ENCODE results near the gene GJD2.

Gene GJD2

GRCh38 chr15:34776606-34777105, 21.9 kb upstream of the GJD2 start:
- Histone ChIP-seq H3K36me3 (ENCODE audit: low read depth) (no peaks in the 10 kb centered on the region), H3K4me1 (ENCODE audit: insufficient read depth, poor library complexity, severe bottlenecking) (no peaks in the 10 kb centered on the region), H3K9me3 (ENCODE audit: severe bottlenecking) (no peaks in the 10 kb centered on the region), H3K27ac (ENCODE audit: poor library complexity, severe bottlenecking) (no peak overlapping the region), H3K27me3 (ENCODE audit: insufficient read depth, poor library complexity, severe bottlenecking) (peaks cover 35% of the 10 kb centered on the region), H3K4me3 (ENCODE audit: severe bottlenecking) (no peak overlapping the region)
- no peak; the same call in 2 of the 3 replicates for ATAC-seq (ENCODE audit: low read depth)
- no peak for TF ChIP-seq CTCF (IDR thresholded peaks at IDR 0.05; ENCODE audit: poor library complexity, severe bottlenecking)
- no peak for DNase-seq (ENCODE audit: low spot score)

DNA sequence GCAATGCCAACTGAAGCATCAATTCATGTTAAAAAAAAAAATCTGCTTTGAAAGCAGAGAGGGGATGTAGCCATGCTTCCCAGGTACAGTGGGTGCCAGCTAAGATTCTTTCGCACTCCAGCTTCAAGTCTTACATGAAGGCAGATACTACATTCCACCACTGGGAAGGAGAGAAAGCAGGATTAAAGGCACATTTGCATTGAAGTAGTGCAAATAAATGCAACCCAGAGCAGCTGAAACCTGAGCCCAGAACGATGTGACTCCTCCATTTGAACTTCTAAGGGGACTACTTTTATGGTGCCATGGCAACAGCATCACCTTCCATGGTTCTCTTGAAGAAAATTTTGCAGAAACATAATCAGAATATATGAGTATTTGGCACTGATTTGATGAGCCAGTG, 19.1 kb upstream of the GJD2 start:
- no peak for DNase-seq (ENCODE audit: low spot score)
- no peaks in the 10 kb centered on the region for H3K9me3 ChIP-seq (ENCODE audit: severe bottlenecking)
- H3K27ac ChIP-seq (ENCODE audit: poor library complexity, severe bottlenecking): no peak overlapping the region
- H3K36me3 ChIP-seq (ENCODE audit: low read depth): no peaks in the 10 kb centered on the region
- ATAC-seq (ENCODE audit: low read depth): no peak
- H3K27me3 ChIP-seq (ENCODE audit: insufficient read depth, poor library complexity, severe bottlenecking): peaks cover 40% of the 10 kb centered on the region
- TF ChIP-seq CTCF (IDR thresholded peaks at IDR 0.05; ENCODE audit: poor library complexity, severe bottlenecking): no peak
- no peak overlapping the region for H3K4me3 ChIP-seq (ENCODE audit: severe bottlenecking)
- H3K4me1 ChIP-seq (ENCODE audit: insufficient read depth, poor library complexity, severe bottlenecking): no peaks in the 10 kb centered on the region

- no peak for DNase-seq (ENCODE audit: low spot score)
- H3K9me3 ChIP-seq (ENCODE audit: severe bottlenecking): no peaks in the 10 kb centered on the region
- no peak for ATAC-seq (ENCODE audit: low read depth)
- H3K4me1 ChIP-seq (ENCODE audit: insufficient read depth, poor library complexity, severe bottlenecking): no peaks in the 10 kb centered on the region
- no peak overlapping the region for H3K4me3 ChIP-seq (ENCODE audit: severe bottlenecking)
- no peak for TF ChIP-seq CTCF (IDR thresholded peaks at IDR 0.05; ENCODE audit: poor library complexity, severe bottlenecking)
- no peaks in the 10 kb centered on the region for H3K36me3 ChIP-seq (ENCODE audit: low read depth)
- H3K27me3 ChIP-seq (ENCODE audit: insufficient read depth, poor library complexity, severe bottlenecking): peaks cover 45% of the 10 kb centered on the region
- H3K27ac ChIP-seq (ENCODE audit: poor library complexity, severe bottlenecking): no peak overlapping the region
Measured at GRCh38 chr15:34773013-34773412, 18.2 kb upstream of the GJD2 start.

DNA sequence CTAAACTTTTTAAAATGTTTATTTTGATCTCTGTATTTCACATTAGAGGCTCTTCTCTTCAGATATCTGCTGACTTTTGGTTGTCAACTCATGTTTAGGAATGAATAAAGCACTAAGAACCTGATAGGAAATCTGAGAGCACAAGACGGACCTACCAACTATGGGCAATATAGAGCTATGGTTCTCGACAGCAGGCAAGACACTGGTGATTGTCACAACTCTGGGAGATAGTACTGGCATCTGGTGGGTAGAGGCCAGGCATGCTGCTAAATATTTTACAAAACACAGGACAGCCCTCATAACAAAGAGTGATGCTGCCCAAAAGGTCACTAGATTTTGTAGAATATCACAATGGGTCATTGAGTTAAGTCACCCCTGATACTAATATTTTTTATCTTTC, 17.5 kb upstream of the GJD2 start:
- Histone ChIP-seq H3K4me3 (ENCODE audit: severe bottlenecking) (no peak overlapping the region), H3K4me1 (ENCODE audit: insufficient read depth, poor library complexity, severe bottlenecking) (no peaks in the 10 kb centered on the region), H3K36me3 (ENCODE audit: low read depth) (no peaks in the 10 kb centered on the region), H3K9me3 (ENCODE audit: severe bottlenecking) (no peaks in the 10 kb centered on the region), H3K27me3 (ENCODE audit: insufficient read depth, poor library complexity, severe bottlenecking) (peaks cover 45% of the 10 kb centered on the region), H3K27ac (ENCODE audit: poor library complexity, severe bottlenecking) (no peak overlapping the region)
- DNase-seq (ENCODE audit: low spot score) (no peak), ATAC-seq (ENCODE audit: low read depth) (no peak)
- no peak for TF ChIP-seq CTCF (IDR thresholded peaks at IDR 0.05; ENCODE audit: poor library complexity, severe bottlenecking)

DNA sequence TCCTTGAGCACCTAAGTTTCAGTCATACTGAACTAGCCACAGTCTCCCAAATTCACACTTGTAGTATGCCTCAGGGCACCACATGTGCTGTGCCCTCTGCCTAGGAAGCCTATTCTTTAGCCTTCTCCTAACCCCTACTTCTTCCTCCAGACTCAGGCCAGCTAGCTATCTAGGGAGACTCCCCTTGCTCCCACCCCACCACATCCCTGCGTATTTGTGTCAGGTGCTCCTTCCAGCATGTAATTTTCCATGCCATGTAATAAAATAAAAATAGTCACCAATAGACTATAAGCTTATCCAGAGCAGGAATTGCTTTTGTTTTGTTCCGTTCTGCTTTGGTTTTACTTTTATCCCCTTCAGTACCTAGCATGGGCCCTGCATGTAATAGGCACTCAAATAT, 14.9 kb upstream of the GJD2 start:
- no peak for ATAC-seq (ENCODE audit: low read depth)
- Histone ChIP-seq H3K27ac (ENCODE audit: poor library complexity, severe bottlenecking) (no peak overlapping the region), H3K9me3 (ENCODE audit: severe bottlenecking) (no peaks in the 10 kb centered on the region), H3K27me3 (ENCODE audit: insufficient read depth, poor library complexity, severe bottlenecking) (peaks cover 40% of the 10 kb centered on the region), H3K4me3 (ENCODE audit: severe bottlenecking) (no peak overlapping the region), H3K4me1 (ENCODE audit: insufficient read depth, poor library complexity, severe bottlenecking) (no peaks in the 10 kb centered on the region), H3K36me3 (ENCODE audit: low read depth) (no peaks in the 10 kb centered on the region)
- no peak for TF ChIP-seq CTCF (IDR thresholded peaks at IDR 0.05; ENCODE audit: poor library complexity, severe bottlenecking)
- DNase-seq (ENCODE audit: low spot score): no peak

All from RWPE2 (cell line).